Stomach (tissue), 9 donors: ENCODE results near the gene VDAC2. TPM values are rescaled to one million over a fixed set of nuclear protein-coding genes. Genes with fewer than 3 reads are reported as not detected.
A peak's percentile ranks its signal among the peaks of the same experiment; 100 is the strongest.
"Not testable (repeated sequence)": the region's sequence is repeated elsewhere in the genome, so short reads cannot be mapped to it uniquely, and the experiment has no call there.

Source experiments
- DNase-seq, 2 donors: peaks; one replicate each; pipeline versions ENCODE4 v3.0.0 to v3.0.0-alpha.2; 2013 to 2019
- H3K27ac ChIP-seq, 5 donors: fragments of 200-600 bp in 4 of 5; sonication (generic) in 4 of 5; one replicate each; pipeline ENCODE4 v1.5.1; 2013 to 2019; ENCODE audit warnings: mild to moderate bottlenecking in 1 of 5, moderate library complexity in 1 of 5
- H3K27me3 ChIP-seq, 3 donors: fragments of 200-600 bp; sonication (generic); one replicate each; pipeline ENCODE4 v1.5.1; 2017 to 2019; ENCODE audit warnings: mixed run types in 1 of 3
- H3K36me3 ChIP-seq, 4 donors: fragments of 200-600 bp; sonication (generic); 1 replicate in 3 of 4; 2 replicates in 1 of 4; pipeline ENCODE4 v1.5.1; 2016 to 2019
- H3K4me1 ChIP-seq, 4 donors: fragments of 200-600 bp; sonication (generic); one replicate each; pipeline ENCODE4 v1.5.1; 2016 to 2019
- H3K4me3 ChIP-seq, 4 donors: fragments of 200-600 bp; sonication (generic) in 3 of 4; one replicate each; pipeline ENCODE4 v1.5.1; 2016 to 2019; ENCODE audit warnings: mild to moderate bottlenecking in 1 of 4
- H3K9me3 ChIP-seq, 4 donors: fragments of 200-600 bp; sonication (generic); one replicate each; pipeline ENCODE4 v1.5.1; 2016 to 2019
- EP300 ChIP-seq: sonication (generic); formaldehyde crosslinking; IDR thresholded peaks from one replicate; pipeline ENCODE4 v1.6.1; 2017; ENCODE audit warnings: antibody characterized with exemption
- POLR2A ChIP-seq, 4 donors: fragments of 450-650 bp; IDR thresholded peaks; one replicate each; pipeline ENCODE4 v1.6.1; 2016; ENCODE audit warnings: antibody characterized with exemption in 4 of 4, control low read depth in 2 of 4, mild to moderate bottlenecking in 1 of 4, moderate library complexity in 1 of 4
- POLR2AphosphoS5 ChIP-seq, 3 donors: sonication (generic); formaldehyde crosslinking; IDR thresholded peaks; one replicate each; pipeline ENCODE4 v1.6.1; 2016; ENCODE audit warnings: antibody characterized with exemption in 3 of 3
- WGBS, 5 donors: extraction: QIAGEN DNeasy Blood & Tissue Kit in 3 of 5; methylation state at CpG; one replicate each; pipeline versions ENCODE4 v1.1.5 to v1.1.7; 2013 to 2018; 5-methylcytosine and 5-hydroxymethylcytosine counted together
- intact Hi-C: fragments of 100-400 bp; cut with DNase I; formaldehyde crosslinking; loops from one replicate; pipeline ENCODE4 v1.15.1; 2023; ENCODE audit warnings: low total_unique reads
- polyA plus RNA-seq, 3 donors: library from polyadenylated mRNA; stranded (reverse); fragments of 200-250 nt; gene quantifications; one replicate each; pipeline ENCODE4 v1.2.3, GENCODE V29; 2013
- total RNA-seq, 5 donors: library from RNA; depleted of rRNA; stranded (reverse); fragments of >200 nt; gene quantifications; one replicate each; pipeline versions ENCODE4 v1.1.0 to v1.2.3, GENCODE V29; 2014 to 2016
- TF ChIP-seq, protein P1 (sequence below), 7 experiments: fragments of 450-650 bp in 4 of 7; fragments of 200-600 bp in 3 of 7; sonication (generic) in 3 of 7; IDR thresholded peaks; one replicate each; pipeline ENCODE4 v1.5.1; 2016 to 2019; ENCODE audit warnings: antibody characterized with exemption in 7 of 7, control low read depth in 2 of 7, mild to moderate bottlenecking in 1 of 7
- donor health status: healthy with polysubstance abuse.
- donor health status: Bipolar disorder and iron deficiency.
- donor health status: healthy.

The VDAC2 gene
- total and polyA plus RNA-seq, 8 donors = 44.3 to 202 (median 144) TPM

DNA sequence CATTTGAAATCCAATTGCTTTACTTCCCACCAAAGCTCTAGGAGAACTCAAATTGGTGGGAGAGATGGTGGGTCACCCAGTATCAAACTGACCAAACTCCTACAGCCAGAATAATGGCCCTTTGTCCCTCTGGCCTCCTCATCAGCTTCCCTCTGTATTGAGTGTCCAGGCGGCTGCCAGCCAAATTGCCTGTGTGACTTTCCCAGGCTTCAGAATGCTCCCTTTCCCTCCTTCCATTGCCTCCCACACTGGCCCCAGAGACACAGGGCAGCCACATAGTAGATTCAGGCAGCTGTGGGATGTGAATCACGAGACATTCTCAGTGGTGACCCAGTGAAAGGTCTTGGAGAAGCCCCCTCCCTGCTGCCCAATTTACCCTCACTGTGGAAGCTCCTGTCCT, 12.7 kb upstream of the VDAC2 start:
- Histone ChIP-seq H3K9me3 (no peaks in the 10 kb centered on the region), H3K27me3 (no peaks in the 10 kb centered on the region), H3K27ac (no peak overlapping the region), H3K36me3 (no peaks in the 10 kb centered on the region), H3K4me1 (peaks cover 0 to 22% (median 3%) of the 10 kb centered on the region in 4 donors), H3K4me3 (no peak overlapping the region)
- WGBS, 5 donors = 82 to 97% (median 93%) methylated on average over 2 of the region's 2 CpGs
- DNase-seq = peak in 1 of 2 donors; percentile 21
- TF ChIP-seq POLR2A (IDR thresholded peaks at IDR 0.05) (no peak), EP300 (no peak), POLR2AphosphoS5 (IDR thresholded peaks at IDR 0.05) (no peak)
- TF ChIP-seq, protein P1, sequence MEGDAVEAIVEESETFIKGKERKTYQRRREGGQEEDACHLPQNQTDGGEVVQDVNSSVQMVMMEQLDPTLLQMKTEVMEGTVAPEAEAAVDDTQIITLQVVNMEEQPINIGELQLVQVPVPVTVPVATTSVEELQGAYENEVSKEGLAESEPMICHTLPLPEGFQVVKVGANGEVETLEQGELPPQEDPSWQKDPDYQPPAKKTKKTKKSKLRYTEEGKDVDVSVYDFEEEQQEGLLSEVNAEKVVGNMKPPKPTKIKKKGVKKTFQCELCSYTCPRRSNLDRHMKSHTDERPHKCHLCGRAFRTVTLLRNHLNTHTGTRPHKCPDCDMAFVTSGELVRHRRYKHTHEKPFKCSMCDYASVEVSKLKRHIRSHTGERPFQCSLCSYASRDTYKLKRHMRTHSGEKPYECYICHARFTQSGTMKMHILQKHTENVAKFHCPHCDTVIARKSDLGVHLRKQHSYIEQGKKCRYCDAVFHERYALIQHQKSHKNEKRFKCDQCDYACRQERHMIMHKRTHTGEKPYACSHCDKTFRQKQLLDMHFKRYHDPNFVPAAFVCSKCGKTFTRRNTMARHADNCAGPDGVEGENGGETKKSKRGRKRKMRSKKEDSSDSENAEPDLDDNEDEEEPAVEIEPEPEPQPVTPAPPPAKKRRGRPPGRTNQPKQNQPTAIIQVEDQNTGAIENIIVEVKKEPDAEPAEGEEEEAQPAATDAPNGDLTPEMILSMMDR (IDR thresholded peaks at IDR 0.05) = no peak
- intact Hi-C loops = no loop called here

- H3K9me3 ChIP-seq, H3K36me3 ChIP-seq, H3K27ac ChIP-seq, DNase-seq, intact Hi-C loops, H3K27me3 ChIP-seq, H3K4me3 ChIP-seq: not testable (repeated sequence)
- H3K4me1 ChIP-seq = peaks cover 0 to 20% (median 3%) of the 10 kb centered on the region in 4 donors
- 82 to 99% (median 94%) methylated on average over 6 of the region's 6 CpGs for WGBS, 5 donors
These were observed 10.6 kb upstream of the VDAC2 start for GRCh38 chr10:75199949-75200348.

DNA sequence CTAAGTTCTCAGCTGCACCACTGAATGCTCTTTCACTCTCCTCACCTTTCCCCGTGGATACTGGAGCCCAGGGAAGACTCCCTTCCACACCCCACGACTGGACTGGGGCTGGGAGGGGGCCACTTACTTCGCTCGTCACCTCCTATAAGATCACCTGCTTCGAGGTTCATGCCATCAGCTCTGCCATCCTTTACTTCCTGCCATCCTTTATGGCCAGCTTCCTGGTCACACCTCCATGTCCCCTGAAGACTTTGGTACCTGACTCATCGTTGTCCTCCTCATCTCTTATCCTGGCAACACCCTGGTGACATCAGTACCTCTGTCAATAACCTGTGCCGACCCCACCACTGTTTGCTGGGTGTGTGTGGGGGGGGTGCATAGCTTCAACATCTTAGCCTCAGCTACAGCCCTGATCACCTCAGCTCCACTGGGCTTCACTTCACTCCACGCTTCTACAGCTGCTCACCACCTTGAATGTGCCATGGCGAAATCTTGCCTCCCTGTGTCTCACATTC, 8.7 kb upstream of the VDAC2 start:
- no peaks in the 10 kb centered on the region for H3K36me3 ChIP-seq
- peak; percentile 27 to 38 for DNase-seq
- H3K9me3 ChIP-seq = no peaks in the 10 kb centered on the region
- TF ChIP-seq POLR2AphosphoS5 (IDR thresholded peaks at IDR 0.05) = no peak
- no peak for TF ChIP-seq EP300
- no peak for TF ChIP-seq POLR2A (IDR thresholded peaks at IDR 0.05)
- TF ChIP-seq, protein P1 (IDR thresholded peaks at IDR 0.05) = no peak
- no peak overlapping the region for H3K4me3 ChIP-seq
- intact Hi-C loops = no loop called here
- peak overlapping the region in 3 of 5 donors; percentile 33 to 55 (median 55) for H3K27ac ChIP-seq
- H3K27me3 ChIP-seq = no peaks in the 10 kb centered on the region
- 70 to 80% (median 73%) methylated on average over 9 of the region's 9 CpGs for WGBS, 5 donors
- peaks cover 0 to 15% (median 3%) of the 10 kb centered on the region in 4 donors for H3K4me1 ChIP-seq

GRCh38 chr10:75202321-75203045, 8.1 kb upstream of the VDAC2 start:
- TF ChIP-seq POLR2A (IDR thresholded peaks at IDR 0.05) (no peak), POLR2AphosphoS5 (IDR thresholded peaks at IDR 0.05) (peak in 1 of 3 donors; percentile 19)
- peaks cover 0 to 17% (median 3%) of the 10 kb centered on the region in 4 donors for H3K4me1 ChIP-seq
- H3K27me3 ChIP-seq = no peaks in the 10 kb centered on the region
- H3K4me3 ChIP-seq = no peak overlapping the region
- H3K36me3 ChIP-seq = no peaks in the 10 kb centered on the region
- intact Hi-C loops = no loop called here
- DNase-seq = peak; percentile 54 to 60
- WGBS, 5 donors = 60 to 91% (median 67%) methylated on average over 1 of the region's 1 CpG
- H3K27ac ChIP-seq = peak overlapping the region; percentile 18 to 55 (median 49)
- no peaks in the 10 kb centered on the region for H3K9me3 ChIP-seq

DNA sequence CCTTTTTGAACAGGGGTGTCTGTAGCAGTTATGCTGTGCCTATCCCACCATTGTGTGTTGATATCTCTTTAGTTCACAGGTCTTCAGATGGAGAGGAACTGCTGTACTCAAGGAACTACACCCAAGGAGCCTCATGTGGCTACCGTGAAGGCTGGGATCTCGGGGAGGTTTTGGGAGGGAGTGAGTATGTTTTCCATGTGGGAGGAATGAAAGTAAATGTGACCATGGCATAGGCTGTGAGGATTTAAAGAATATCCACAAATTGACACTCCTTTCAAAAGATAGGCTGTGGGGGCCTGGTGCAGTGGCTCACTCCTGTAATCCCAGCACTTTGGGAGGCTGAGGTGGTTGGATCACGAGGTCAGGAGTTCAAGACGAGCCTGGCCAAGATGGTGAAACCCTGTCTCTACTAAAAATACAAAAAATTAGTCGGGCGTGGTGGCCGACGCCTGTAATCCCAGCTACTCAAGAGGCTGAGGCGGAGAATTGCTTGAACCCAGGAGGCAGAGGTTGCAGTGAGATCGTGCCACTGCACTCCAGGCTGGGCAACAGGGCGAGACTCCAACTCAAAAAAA, 7.5 kb upstream of the VDAC2 start:
- Histone ChIP-seq H3K4me1 (peaks cover 0 to 23% (median 3%) of the 10 kb centered on the region in 4 donors), H3K27ac (peak overlapping the region; percentile 18 to 55 (median 49))
- H3K36me3 ChIP-seq, H3K4me3 ChIP-seq, H3K9me3 ChIP-seq, H3K27me3 ChIP-seq, intact Hi-C loops: not testable (repeated sequence)
- peak in 1 of 2 donors; percentile 7 for DNase-seq
- WGBS, 5 donors = 79 to 92% (median 80%) methylated on average over 11 of the region's 11 CpGs
